Skeletal muscle tissue (tissue), 4 donors: ENCODE measurements around the gene TMEM150C. TPM values are rescaled to one million over a fixed set of nuclear protein-coding genes. Genes with fewer than 3 reads are reported as not detected.

ENCODE experiments used
- H3K27ac ChIP-seq: one replicate; pipeline ENCODE4 v1.7.0; 2013; ENCODE audit warnings: mild to moderate bottlenecking, low read depth, low read length, inconsistent platforms
- H3K27me3 ChIP-seq, 3 donors: one replicate each; pipeline ENCODE4 v1.7.0; 2013; ENCODE audit warnings: low read length in 3 of 3; ENCODE audit not compliant: control insufficient read depth in 3 of 3, insufficient read depth in 3 of 3
- H3K36me3 ChIP-seq, 3 donors: one replicate each; pipeline ENCODE4 v1.7.0; 2013; ENCODE audit warnings: low read length in 3 of 3; ENCODE audit not compliant: control insufficient read depth in 3 of 3, insufficient read depth in 3 of 3
- H3K4me1 ChIP-seq, 3 donors: one replicate each; pipeline ENCODE4 v1.7.0; 2013; ENCODE audit warnings: low read length in 3 of 3, mild to moderate bottlenecking in 3 of 3; ENCODE audit not compliant: control insufficient read depth in 3 of 3, insufficient read depth in 3 of 3
- H3K4me3 ChIP-seq, 3 donors: one replicate each; pipeline ENCODE4 v1.7.0; 2013; ENCODE audit warnings: low read length in 3 of 3
- H3K9ac ChIP-seq, 3 donors: one replicate each; pipeline ENCODE4 v1.7.0; 2013; ENCODE audit warnings: low read length in 3 of 3, mild to moderate bottlenecking in 3 of 3, moderate library complexity in 2 of 3, low read depth in 1 of 3
- H3K9me3 ChIP-seq, 3 donors: one replicate each; pipeline ENCODE4 v1.7.0; 2013; ENCODE audit warnings: low read length in 3 of 3; ENCODE audit not compliant: control insufficient read depth in 3 of 3
- total RNA-seq: library from RNA; depleted of rRNA; stranded (reverse); fragments of >200 nt; gene quantifications from one replicate; pipeline ENCODE4 v1.2.3, GENCODE V29; 2014
- donor health status: Osteomylitis.

TMEM150C gene
- total RNA-seq, 1 donor from 2014 or later = 4.2 TPM

DNA sequence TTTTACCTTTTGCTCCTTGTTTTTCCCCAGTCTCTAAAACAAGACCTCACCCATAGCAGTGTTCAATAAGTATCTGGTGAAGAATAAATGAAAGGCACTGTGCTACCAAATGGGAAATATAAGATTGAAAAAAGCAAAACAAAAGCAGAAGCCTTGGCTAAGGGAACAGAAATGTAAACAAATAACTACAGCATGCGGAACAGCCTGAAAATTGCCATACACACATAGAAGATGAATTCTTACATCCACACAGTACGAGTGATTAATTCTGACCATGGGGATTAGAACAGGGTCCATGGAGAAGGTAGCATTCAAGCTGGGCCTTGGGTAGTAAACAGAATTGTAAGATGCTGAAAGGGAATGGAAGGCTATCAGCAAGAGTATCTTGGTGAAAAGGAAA, 40.5 kb downstream of the TMEM150C start:
- Histone ChIP-seq H3K9ac (no peak overlapping the region), H3K4me3 (no peak overlapping the region), H3K9me3 (no peaks in the 10 kb centered on the region), H3K4me1 (peaks cover 0 to 3% (median 0%) of the 10 kb centered on the region in 3 donors), H3K27ac (no peak overlapping the region), H3K27me3 (no peaks in the 10 kb centered on the region), H3K36me3 (no peaks in the 10 kb centered on the region)

DNA sequence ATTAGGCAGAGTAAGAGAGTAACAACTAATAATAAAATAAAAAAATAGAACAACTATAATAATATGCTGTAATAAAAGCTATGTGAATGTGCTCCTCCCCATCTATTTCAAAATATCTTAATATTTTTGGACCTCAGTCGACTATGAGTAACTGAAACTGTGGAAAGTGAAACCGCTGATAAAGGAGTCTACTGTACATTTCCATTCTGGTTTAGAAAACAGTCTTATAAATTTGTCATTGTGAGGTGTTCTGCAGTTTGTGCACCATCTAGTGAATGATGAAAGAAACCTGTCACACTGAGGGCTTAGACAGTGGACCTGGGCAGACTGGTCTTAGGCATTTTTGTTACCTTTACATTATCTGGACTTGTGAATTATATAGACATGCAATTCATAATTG, 42.0 kb downstream of the TMEM150C start:
- H3K9ac ChIP-seq = no peak overlapping the region
- peaks cover 0 to 4% (median 3%) of the 10 kb centered on the region in 3 donors for H3K4me1 ChIP-seq
- H3K27me3 ChIP-seq = no peaks in the 10 kb centered on the region
- no peak overlapping the region for H3K27ac ChIP-seq
- no peaks in the 10 kb centered on the region for H3K9me3 ChIP-seq
- no peak overlapping the region for H3K4me3 ChIP-seq
- no peaks in the 10 kb centered on the region for H3K36me3 ChIP-seq

DNA sequence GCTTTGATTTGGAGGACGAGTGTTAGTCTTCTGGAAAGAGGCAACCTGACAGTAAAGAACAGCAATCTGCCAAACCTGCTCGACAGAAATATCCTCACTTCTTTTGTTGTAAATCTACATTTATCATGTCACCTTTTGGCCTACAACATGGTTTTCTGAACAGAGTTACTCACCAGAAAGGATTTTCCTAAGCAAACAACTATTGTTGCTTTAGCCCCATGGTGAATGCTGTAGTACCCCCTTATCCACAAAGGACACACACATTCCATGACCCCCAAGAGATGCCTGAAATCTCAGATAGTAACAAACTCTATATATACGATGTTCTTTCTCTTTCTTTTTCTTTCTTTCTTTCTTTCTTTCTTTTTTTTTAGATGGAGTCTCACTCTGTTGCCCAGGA, 42.7 kb downstream of the TMEM150C start:
- Histone ChIP-seq H3K9me3 (no peaks in the 10 kb centered on the region), H3K27ac (no peak overlapping the region), H3K36me3 (no peaks in the 10 kb centered on the region), H3K27me3 (no peaks in the 10 kb centered on the region), H3K4me1 (peaks cover 0 to 4% (median 3%) of the 10 kb centered on the region in 3 donors), H3K9ac (no peak overlapping the region), H3K4me3 (no peak overlapping the region)

DNA sequence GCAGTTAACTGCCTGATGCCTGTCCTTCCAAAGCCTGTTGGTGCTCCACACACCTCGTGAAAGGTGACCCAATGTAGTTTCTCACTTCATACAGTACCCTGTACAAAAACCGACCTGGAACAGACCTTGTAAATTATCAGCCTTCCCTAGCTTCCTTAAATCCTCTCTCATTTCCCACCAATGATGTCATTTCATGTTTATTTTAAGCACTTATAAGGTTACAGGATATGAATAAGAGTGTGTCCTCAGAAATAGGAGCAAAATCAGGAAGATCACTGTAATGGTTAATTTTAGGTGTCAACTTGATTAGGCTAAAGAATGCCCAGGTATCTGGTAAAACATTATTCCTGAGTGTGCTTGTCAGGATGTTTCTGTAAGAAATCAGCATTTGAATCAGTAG, 44.7 kb downstream of the TMEM150C start:
- H3K9ac ChIP-seq = no peak overlapping the region
- no peak overlapping the region for H3K27ac ChIP-seq
- no peaks in the 10 kb centered on the region for H3K9me3 ChIP-seq

DNA sequence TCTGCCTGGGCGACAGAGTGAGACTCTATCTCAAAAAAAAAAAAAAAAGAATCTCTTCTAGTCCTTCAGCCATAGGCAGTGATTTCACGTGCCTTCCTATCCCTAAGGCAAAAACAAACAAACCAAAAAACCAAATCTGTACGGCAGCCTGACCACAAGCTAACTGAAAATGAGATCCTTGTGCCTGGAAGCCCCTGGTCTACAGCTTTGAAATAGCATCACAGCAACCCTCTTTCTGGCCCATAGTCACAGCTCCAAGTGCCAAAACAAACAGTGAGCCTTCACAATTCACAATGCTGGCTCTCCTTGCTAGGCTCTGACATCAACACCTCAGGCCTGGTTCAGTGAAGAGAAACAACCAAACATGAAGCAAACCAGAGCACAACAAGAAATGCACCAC, 46.1 kb downstream of the TMEM150C start:
- Histone ChIP-seq H3K27me3 (no peaks in the 10 kb centered on the region), H3K4me1 (peaks cover 0 to 4% (median 3%) of the 10 kb centered on the region in 3 donors), H3K4me3 (no peak overlapping the region), H3K36me3 (no peaks in the 10 kb centered on the region), H3K9me3 (no peaks in the 10 kb centered on the region), H3K27ac (no peak overlapping the region), H3K9ac (no peak overlapping the region)

More for the DNA sequence above, 44.7 kb downstream of the TMEM150C start:
- Histone ChIP-seq H3K27me3 (no peaks in the 10 kb centered on the region), H3K36me3 (no peaks in the 10 kb centered on the region), H3K4me1 (peaks cover 0 to 4% (median 3%) of the 10 kb centered on the region in 3 donors), H3K4me3 (no peak overlapping the region)

DNA sequence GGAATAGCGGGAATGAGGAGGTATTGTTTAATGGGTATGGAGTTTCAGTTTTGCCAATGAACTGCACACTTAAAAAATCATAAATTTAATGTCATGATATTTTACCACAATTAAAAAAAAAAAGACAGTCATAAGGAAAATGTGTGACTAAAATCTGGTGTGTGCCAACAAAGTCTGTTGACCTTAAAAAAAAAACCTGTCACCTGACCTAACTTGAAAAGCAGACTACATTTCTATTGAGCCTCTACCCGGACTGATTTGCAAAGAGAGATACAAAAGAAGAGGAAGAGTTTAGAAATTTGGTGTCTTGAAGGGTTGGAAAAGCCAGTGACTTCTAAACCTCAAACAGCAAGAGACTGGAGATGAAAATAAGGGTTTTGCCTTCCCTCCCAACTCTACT, 48.4 kb downstream of the TMEM150C start:
- no peaks in the 10 kb centered on the region for H3K27me3 ChIP-seq
- H3K4me1 ChIP-seq = peaks cover 0 to 4% (median 3%) of the 10 kb centered on the region in 3 donors
- no peaks in the 10 kb centered on the region for H3K9me3 ChIP-seq
- no peaks in the 10 kb centered on the region for H3K36me3 ChIP-seq
- no peak overlapping the region for H3K27ac ChIP-seq
- H3K4me3 ChIP-seq = no peak overlapping the region
- no peak overlapping the region for H3K9ac ChIP-seq

DNA sequence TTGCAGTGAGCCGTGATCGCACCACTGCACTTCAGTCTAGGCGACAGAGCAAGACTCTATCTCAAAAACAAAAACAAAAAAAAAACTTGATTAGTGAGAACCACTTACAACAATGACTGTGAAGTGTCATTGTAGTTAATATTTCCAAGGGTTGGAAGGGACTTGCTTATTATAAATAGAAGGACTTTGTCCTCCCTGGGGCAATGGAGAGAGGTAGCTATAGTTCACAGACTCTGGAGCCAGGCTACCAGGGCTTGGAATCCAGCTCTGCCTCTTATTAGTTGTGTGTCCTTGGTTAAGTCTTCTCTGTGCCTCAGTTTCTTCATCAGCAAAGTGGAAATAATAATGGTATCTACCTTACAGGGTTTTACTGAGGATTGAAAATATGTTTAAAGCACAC, 51.6 kb downstream of the TMEM150C start:
- Histone ChIP-seq H3K4me1 (no peaks in the 10 kb centered on the region), H3K9me3 (no peaks in the 10 kb centered on the region), H3K27me3 (no peaks in the 10 kb centered on the region), H3K36me3 (no peaks in the 10 kb centered on the region), H3K9ac (no peak overlapping the region), H3K4me3 (no peak overlapping the region), H3K27ac (no peak overlapping the region)

DNA sequence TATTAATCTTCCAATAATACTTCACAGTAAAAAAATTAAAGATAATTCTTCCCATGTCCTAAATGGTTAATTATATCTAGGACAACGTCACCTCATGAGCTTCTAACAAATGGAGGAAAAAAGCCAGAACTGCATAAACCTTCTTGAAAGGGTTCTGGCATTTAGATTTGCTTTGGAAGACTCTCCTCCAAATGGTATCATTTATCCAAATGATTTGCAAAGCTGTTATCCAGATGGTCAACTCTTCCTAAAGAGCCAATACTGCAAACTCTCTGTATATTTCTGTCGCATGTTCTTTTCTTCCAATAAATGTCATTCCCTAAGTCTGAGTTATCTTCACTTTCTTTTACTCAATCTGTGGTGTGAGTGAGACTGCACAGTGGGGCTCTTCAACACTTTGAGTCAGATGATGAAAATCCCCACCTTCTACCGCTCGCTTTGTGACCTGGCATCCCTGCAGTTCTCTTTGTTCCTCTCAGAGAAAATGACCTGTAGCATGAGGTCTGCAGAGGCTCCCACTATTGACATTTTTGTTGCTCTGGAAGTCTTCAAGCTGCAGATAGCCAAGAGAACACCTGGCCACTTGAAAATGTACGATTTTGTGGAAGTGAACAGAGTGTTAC, 52.9 kb downstream of the TMEM150C start:
- Histone ChIP-seq H3K4me1 (no peaks in the 10 kb centered on the region), H3K36me3 (no peaks in the 10 kb centered on the region), H3K27ac (no peak overlapping the region), H3K9ac (no peak overlapping the region), H3K9me3 (no peaks in the 10 kb centered on the region), H3K27me3 (no peaks in the 10 kb centered on the region), H3K4me3 (no peak overlapping the region)

DNA sequence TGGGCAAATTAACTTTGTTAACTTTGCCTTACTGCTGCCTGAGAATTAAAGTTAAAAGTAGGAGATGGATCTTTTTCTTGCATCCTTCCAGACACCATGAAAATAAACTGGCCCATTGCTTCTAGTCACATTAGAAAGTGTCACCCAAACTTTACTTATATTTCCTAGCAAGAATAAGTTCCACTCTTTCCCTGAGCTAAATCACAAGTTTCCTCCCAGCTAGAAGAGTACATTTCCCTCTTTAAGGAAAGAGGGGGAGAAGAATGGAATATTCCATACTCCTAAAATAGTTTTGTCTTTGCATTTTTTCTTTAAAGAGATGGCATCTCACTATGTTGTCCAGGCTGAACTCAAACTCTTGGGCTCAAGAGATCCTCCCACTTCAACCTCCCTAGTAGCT, 53.8 kb downstream of the TMEM150C start:
- Histone ChIP-seq H3K9me3 (no peaks in the 10 kb centered on the region), H3K4me3 (no peak overlapping the region), H3K36me3 (no peaks in the 10 kb centered on the region), H3K27me3 (no peaks in the 10 kb centered on the region), H3K27ac (no peak overlapping the region), H3K9ac (no peak overlapping the region), H3K4me1 (no peaks in the 10 kb centered on the region)

DNA sequence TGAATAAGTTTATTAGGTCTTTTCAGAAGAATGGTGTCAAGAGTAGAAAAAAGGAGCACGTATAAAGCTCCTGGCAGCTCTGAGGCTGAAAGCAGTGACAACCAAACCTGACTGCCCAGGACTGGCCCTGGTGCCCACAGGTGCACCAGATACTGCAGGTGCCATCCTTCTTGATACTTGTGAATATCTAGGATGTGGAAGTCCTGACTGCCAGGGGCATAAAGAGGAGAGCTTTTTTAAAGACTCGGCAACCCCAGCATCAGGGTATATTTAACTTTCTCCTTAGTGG, 60.7 kb downstream of the TMEM150C start:
- Histone ChIP-seq H3K9me3 (no peaks in the 10 kb centered on the region), H3K27ac (no peak overlapping the region), H3K27me3 (no peaks in the 10 kb centered on the region), H3K9ac (no peak overlapping the region), H3K4me1 (no peaks in the 10 kb centered on the region), H3K4me3 (no peak overlapping the region), H3K36me3 (peaks cover 0 to 2% (median 0%) of the 10 kb centered on the region in 3 donors)
